ENCODE results near the gene EEPD1. TPM values are rescaled to one million over a fixed set of nuclear protein-coding genes. Genes with fewer than 3 reads are reported as not detected.

Gene EEPD1
- polyA plus RNA-seq, 2 of the 4 experiments (the other 2 are of a cell fraction): 16.0 to 24.3 TPM

GRCh38 chr7:36216063-36216684 is 63.1 kb downstream of the EEPD1 start:
- DNase-seq (ENCODE audit: low read depth in 1 of 2, low spot score in 1 of 2): no peak
- TF ChIP-seq KDM5A (IDR thresholded peaks at IDR 0.05): no peak
- TF ChIP-seq FOXS1 (CRISPR knock-in tag; IDR thresholded peaks at IDR 0.05): no peak
- no peak for TF ChIP-seq ELK1 (IDR thresholded peaks at IDR 0.05; ENCODE audit: low read depth, low read length)
- no peak for TF ChIP-seq CBX2 (IDR thresholded peaks at IDR 0.05; ENCODE audit: borderline replicate concordance, low read depth)
- POLR2A ChIA-PET: no interaction called here
- CTCF ChIA-PET: interaction anchor here (0.8 kb wide), 1 partner anchor 74 kb away, joined by 3 read pairs; no protein-coding TSS in a partner anchor
- WGBS (ENCODE audit: missing lambda C conversion rate): 74% methylated on average over 4 of the region's 4 CpGs
- Histone ChIP-seq H3K9me3 (no peaks in the 10 kb centered on the region), H3K4me3 (no peak overlapping the region), H3K4me1 (peaks cover 17% of the 10 kb centered on the region; the same call in 1 of the 3 replicates), H3K27ac (peak overlapping the region in 1 of 2 experiments; percentile 50; a peak in 2 of 6 replicates), H3K4me2 (no peak overlapping the region)
- no peak for ATAC-seq
- FAIRE-seq: peak; percentile 43

GRCh38 chr7:36217211-36217960 is 64.3 kb downstream of the EEPD1 start:
- Histone ChIP-seq H3K9me3 (no peaks in the 10 kb centered on the region), H3K4me3 (no peak overlapping the region), H3K27ac (no peak overlapping the region), H3K4me1 (peaks cover 8% of the 10 kb centered on the region; the same call in 1 of the 3 replicates), H3K4me2 (no peak overlapping the region)
- DNase-seq (ENCODE audit: low read depth in 1 of 2, low spot score in 1 of 2) (no peak), FAIRE-seq (no peak), ATAC-seq (no peak)
- POLR2A ChIA-PET: no interaction called here
- CTCF ChIA-PET: no interaction called here
- no peak for TF ChIP-seq MAX (IDR thresholded peaks at IDR 0.05)
- TF ChIP-seq TFCP2L1 (CRISPR knock-in tag; IDR thresholded peaks at IDR 0.05): no peak
- no peak for TF ChIP-seq FOXS1 (CRISPR knock-in tag; IDR thresholded peaks at IDR 0.05)
- TF ChIP-seq FOSL2 (IDR thresholded peaks at IDR 0.05): no peak
- no peak for TF ChIP-seq FOSL2 (CRISPR knock-in tag; IDR thresholded peaks at IDR 0.05)
- no peak for TF ChIP-seq CBX2 (IDR thresholded peaks at IDR 0.05; ENCODE audit: borderline replicate concordance, low read depth)
- TF ChIP-seq HEYL (CRISPR knock-in tag; IDR thresholded peaks at IDR 0.05): no peak
- WGBS (ENCODE audit: missing lambda C conversion rate): 89% methylated on average over 4 of the region's 4 CpGs

GRCh38 chr7:36217961-36218284 is 64.9 kb downstream of the EEPD1 start:
- Histone ChIP-seq H3K4me2 (no peak overlapping the region), H3K4me3 (no peak overlapping the region), H3K4me1 (peaks cover 8% of the 10 kb centered on the region; the same call in 1 of the 3 replicates), H3K27ac (no peak overlapping the region), H3K9me3 (no peaks in the 10 kb centered on the region)
- 91% methylated on average over 5 of the region's 5 CpGs for WGBS (ENCODE audit: missing lambda C conversion rate)
- POLR2A ChIA-PET: no interaction called here
- TF ChIP-seq ZC3H11A (IDR thresholded peaks at IDR 0.05): no peak
- TF ChIP-seq EHMT2 (IDR thresholded peaks at IDR 0.05; ENCODE audit: low read depth): no peak
- no peak for TF ChIP-seq CHD4 (IDR thresholded peaks at IDR 0.05; ENCODE audit: borderline replicate concordance)
- TF ChIP-seq CBX2 (IDR thresholded peaks at IDR 0.05; ENCODE audit: borderline replicate concordance, low read depth): no peak
- TF ChIP-seq GATA3 (IDR thresholded peaks at IDR 0.05; ENCODE audit: borderline replicate concordance): no peak
- no peak for TF ChIP-seq MYC (IDR thresholded peaks at IDR 0.05; ENCODE audit: borderline replicate concordance, low read length)
- no peak for TF ChIP-seq MAX (IDR thresholded peaks at IDR 0.05)
- TF ChIP-seq HEYL (CRISPR knock-in tag; IDR thresholded peaks at IDR 0.05): no peak
- no peak for TF ChIP-seq USF2 (IDR thresholded peaks at IDR 0.05)
- TF ChIP-seq ZNF302 (CRISPR knock-in tag; IDR thresholded peaks at IDR 0.05): no peak
- no peak for TF ChIP-seq BHLHE40 (IDR thresholded peaks at IDR 0.05; ENCODE audit: low read depth, low read length)
- TF ChIP-seq TP53 (CRISPR knock-in tag; IDR thresholded peaks at IDR 0.05): no peak
- no peak for TF ChIP-seq RNF2 (IDR thresholded peaks at IDR 0.05; ENCODE audit: borderline replicate concordance, low read depth)
- TF ChIP-seq JUN (IDR thresholded peaks at IDR 0.05): no peak
- no peak for TF ChIP-seq RAD21 (conservative IDR thresholded peaks at IDR 0.05 in 1 of 2, IDR thresholded peaks at IDR 0.05 in 1 of 2)
- FAIRE-seq: no peak
- CTCF ChIA-PET: no interaction called here
- ATAC-seq: no peak
- DNase-seq (ENCODE audit: low read depth in 1 of 2, low spot score in 1 of 2): no peak
